GM12801 (cell line): ENCODE measurements around the gene FMNL1.

Experiments
- CTCF ChIP-seq: IDR thresholded peaks from one replicate; pipeline ENCODE4 v1.5.1; 2011; ENCODE audit warnings: control low read depth; ENCODE audit not compliant: insufficient read length; ENCODE audit errors: extremely low read depth

Gene FMNL1

GRCh38 chr17:45229681-45230409 is 8.2 kb downstream of the FMNL1 start:
- no peak for TF ChIP-seq CTCF

GRCh38 chr17:45230410-45230786 is 8.7 kb downstream of the FMNL1 start:
- TF ChIP-seq CTCF: no peak

GRCh38 chr17:45230787-45231480 is 9.2 kb downstream of the FMNL1 start:
- TF ChIP-seq CTCF: no peak

GRCh38 chr17:45231481-45232116 is 9.9 kb downstream of the FMNL1 start:
- TF ChIP-seq CTCF: no peak

- no peak for TF ChIP-seq CTCF
These were observed 11.1 kb downstream of the FMNL1 start for GRCh38 chr17:45232514-45233422.

- no peak for TF ChIP-seq CTCF
These were observed 11.8 kb downstream of the FMNL1 start for GRCh38 chr17:45233423-45233924.
